Smooth muscle cell of the brain vasculature (primary cell): ENCODE data around the gene EXT2.

Experiments
- DNase-seq: peaks from one replicate; pipeline ENCODE4 v3.0.0-alpha.2; 2012; ENCODE audit warnings: low read depth, low spot score

EXT2 gene

GRCh38 chr11:44133335-44133946, 38.0 kb downstream of the EXT2 start:
- DNase-seq, result peak; percentile 29

- DNase-seq, result no peak
These were observed 39.1 kb downstream of the EXT2 start for GRCh38 chr11:44134625-44135024.

- no peak for DNase-seq
These were observed 40.9 kb downstream of the EXT2 start for GRCh38 chr11:44136176-44136945.

GRCh38 chr11:44137057-44137456, 41.6 kb downstream of the EXT2 start:
- no peak for DNase-seq

- DNase-seq, result no peak
These were observed 42.8 kb downstream of the EXT2 start for GRCh38 chr11:44138286-44138685.

GRCh38 chr11:44138980-44139379, 43.5 kb downstream of the EXT2 start:
- no peak for DNase-seq

GRCh38 chr11:44139565-44140330, 44.3 kb downstream of the EXT2 start:
- no peak for DNase-seq

- no peak for DNase-seq
These were observed 44.9 kb downstream of the EXT2 start for GRCh38 chr11:44140372-44140771.

- no peak for DNase-seq
These were observed 45.3 kb downstream of the EXT2 start for GRCh38 chr11:44140805-44141204.

GRCh38 chr11:44143987-44144909, 48.8 kb downstream of the EXT2 start:
- peak; percentile 45 for DNase-seq

- DNase-seq, result peak; percentile 9
These were observed 49.7 kb downstream of the EXT2 start for GRCh38 chr11:44145011-44145775.

- no peak for DNase-seq
These were observed 51.5 kb downstream of the EXT2 start for GRCh38 chr11:44146931-44147330.

GRCh38 chr11:44147751-44148150, 52.3 kb downstream of the EXT2 start:
- DNase-seq, result no peak

GRCh38 chr11:44149651-44150050, 54.2 kb downstream of the EXT2 start:
- no peak for DNase-seq

- no peak for DNase-seq
These were observed 54.9 kb downstream of the EXT2 start for GRCh38 chr11:44150401-44150800.

GRCh38 chr11:44157019-44157418, 61.5 kb downstream of the EXT2 start:
- DNase-seq, result no peak

GRCh38 chr11:44158384-44158783, 62.9 kb downstream of the EXT2 start:
- DNase-seq, result no peak

- no peak for DNase-seq
These were observed 64.6 kb downstream of the EXT2 start for GRCh38 chr11:44159848-44160721.

GRCh38 chr11:44162004-44162403, 66.5 kb downstream of the EXT2 start:
- no peak for DNase-seq

GRCh38 chr11:44162662-44163061, 67.2 kb downstream of the EXT2 start:
- no peak for DNase-seq
